GM19025 (cell line): ENCODE data around the gene TCL1A.

Experiments
- ATAC-seq: cut with Tn5 transposase; IDR thresholded peaks from one replicate; pipeline ENCODE4 v1.9.1; 2021; ENCODE audit warnings: mild to moderate bottlenecking, low read depth, moderate library complexity; ENCODE audit not compliant: unreplicated experiment

TCL1A gene

GRCh38 chr14:95707327-95707726 is 6.6 kb downstream of the TCL1A start:
- no peak for ATAC-seq

DNA sequence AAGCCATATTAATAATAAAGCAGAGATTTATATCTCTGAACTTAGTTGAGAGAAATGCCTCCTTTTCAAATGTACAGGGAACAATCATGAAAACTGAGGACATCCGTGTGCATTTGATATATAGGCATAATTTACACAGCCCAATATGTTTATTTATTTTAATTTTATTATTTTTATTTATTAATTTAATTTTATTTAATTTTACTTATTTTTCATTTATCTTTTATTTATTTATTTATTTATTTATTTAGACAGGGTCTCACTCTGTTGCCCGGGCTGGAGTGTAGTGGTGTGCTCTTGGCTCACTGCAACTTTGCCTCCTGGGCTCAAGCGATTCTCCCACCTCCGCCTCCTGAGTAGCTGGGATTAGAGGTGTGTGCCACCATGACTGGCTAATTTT is 8.4 kb downstream of the TCL1A start:
- no peak for ATAC-seq

DNA sequence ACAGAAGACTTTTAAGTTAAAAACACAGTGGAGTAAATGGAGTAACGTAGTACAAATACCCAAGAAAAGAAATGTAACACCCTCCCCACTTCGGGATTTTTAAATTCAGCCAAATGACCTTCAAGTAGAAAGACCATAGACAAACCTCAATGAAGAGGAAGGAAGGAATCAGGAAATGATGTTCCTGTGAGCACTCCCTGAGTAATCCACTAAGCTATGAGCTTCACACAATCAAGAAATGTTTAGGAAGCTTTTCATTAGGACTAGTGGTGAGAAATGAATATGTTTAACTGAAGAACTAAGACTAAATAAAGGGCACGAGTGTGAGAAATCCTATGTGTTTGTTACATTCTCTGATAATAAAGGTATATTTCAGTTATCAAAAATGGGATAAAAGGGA is 10.1 kb downstream of the TCL1A start:
- ATAC-seq, result no peak

DNA sequence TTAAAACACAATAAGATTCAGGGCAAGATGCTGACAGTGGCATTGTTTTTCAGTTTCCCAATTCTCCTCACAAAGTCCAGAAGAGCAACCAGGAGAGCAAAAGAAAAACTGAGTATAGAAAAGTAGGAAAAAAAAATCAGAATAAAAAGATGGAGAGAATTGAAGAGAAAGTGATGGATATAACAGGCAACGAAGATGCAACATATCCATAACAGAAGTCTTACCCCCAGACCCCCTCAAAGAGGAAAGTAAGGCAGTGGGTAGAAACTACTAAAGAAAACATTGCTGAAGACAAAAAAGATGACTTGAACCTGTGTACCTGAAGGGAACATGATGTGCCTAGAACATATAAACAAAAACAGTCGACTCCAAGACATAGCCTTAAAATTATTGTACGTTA is 10.6 kb downstream of the TCL1A start:
- no peak for ATAC-seq

GRCh38 chr14:95701846-95702221 is 12.1 kb downstream of the TCL1A start:
- no peak for ATAC-seq

- no peak for ATAC-seq
Observed at GRCh38 chr14:95700221-95700976, 13.5 kb downstream of the TCL1A start.

DNA sequence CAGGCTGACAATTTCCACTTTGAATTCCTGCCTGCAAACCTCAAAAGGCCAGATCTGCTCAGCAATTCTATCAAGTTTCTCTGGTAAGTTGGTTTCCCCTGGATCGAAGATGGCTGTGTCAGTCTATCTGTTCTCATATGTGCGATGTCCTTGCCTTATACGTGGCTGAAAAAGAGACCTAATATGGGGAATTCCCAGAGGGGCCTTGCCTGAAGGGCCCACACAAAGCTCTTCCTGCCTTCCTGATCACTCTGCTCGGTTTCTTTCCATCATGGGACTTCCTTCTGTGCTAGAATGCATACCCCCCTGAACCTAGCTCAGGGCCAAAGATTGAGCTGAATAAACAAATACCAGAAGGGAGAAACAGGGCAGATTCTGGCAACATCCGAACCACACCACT is 14.5 kb downstream of the TCL1A start:
- ATAC-seq, result no peak

GRCh38 chr14:95698287-95698686 is 15.6 kb downstream of the TCL1A start:
- ATAC-seq, result no peak

DNA sequence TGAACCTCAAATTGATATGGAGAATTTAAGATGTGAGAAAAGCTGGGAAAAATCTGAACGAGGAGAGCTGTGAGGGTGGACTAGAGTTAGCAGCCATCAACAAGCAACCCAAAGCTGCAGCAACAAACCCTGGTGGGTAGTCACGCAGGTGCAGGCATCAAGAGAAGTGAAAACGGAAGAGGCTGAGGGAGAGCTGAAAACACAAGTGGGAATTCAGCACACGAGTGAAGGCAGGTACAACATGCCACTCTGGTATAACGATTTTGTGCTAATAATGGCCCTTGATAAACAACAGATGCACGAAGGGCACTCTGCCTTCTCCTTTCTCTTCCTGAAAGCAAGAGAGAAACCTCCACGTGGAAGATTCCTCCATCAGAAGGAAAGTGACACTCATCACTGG is 16.2 kb downstream of the TCL1A start:
- peak; percentile 51 for ATAC-seq

DNA sequence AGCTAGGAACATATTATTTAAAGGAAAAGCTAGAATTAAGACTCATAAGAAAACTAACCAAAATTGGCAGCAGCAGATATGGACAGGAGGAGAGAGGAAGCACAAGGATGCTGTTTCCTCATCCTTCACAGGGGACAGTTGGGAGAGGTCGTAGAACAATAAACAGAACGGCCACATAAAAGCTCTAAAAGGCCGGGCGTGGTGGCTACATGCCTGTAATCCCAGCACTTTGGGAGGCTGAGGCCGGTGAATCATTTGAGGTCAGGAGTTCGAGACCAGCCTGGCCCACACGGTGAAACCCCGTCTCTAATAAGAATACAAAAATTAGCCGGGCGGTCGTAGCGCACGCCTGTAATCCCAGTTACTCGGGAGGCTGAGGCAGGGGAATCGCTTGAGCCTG is 17.2 kb downstream of the TCL1A start:
- ATAC-seq, result no peak

DNA sequence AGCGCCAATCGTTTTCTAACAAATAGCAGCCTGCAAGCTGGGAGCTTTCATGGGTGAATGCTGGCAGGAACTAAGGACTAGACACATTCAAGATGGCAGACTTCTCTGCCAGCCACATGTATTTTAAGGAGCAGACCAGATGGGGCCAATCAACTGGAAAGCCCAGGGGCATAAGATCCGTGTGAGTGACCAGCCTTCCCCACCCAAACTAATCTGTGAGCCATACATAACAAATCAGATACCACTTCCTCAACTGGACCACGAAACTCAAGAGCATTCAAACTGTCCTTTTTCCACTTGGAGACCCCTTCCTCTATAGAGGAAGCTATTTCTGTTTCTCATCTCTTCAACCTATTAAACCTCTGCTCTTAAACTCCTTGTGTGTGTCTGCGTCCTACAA is 18.0 kb downstream of the TCL1A start:
- no peak for ATAC-seq

DNA sequence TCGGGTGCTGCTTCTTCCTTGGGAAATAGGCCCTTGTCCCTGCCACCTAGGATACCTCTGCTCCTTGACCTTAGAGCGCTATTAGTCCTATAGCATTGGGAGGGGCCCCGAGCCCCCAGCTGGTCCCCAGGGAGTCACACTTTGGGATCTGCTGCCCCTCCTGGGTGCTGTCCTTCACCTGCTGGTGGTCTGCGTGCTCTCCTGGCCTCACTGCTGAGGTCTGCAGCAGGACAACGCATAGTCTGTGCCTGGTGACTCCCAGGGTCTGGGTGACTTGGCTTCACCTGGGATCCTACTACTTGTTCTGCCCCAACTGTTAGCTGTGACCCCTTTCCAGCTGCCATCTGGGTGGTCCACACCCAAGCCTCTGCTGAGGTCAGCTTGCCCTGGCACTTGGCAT is 18.9 kb downstream of the TCL1A start:
- ATAC-seq, result no peak

DNA sequence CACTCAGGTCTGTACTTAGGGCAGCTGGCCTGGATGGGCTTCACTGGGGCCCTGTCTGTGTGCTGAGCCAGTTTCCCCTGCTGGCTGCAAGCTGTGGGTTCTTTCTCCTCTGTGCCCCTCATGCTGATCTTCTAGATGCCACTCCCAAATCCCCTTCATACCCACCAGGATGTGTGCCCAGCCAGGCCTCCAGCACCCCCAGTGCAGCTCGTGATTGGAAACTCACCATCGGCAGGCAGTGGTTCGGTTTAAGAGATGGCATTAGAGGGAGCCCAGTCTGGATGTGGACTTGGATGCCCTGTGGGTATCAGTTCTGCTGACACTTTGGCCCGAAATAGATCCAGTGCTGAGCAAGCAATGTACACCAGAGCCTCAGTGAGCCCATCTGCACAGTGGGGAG is 21.8 kb downstream of the TCL1A start:
- ATAC-seq, result no peak

GRCh38 chr14:95691591-95691990 is 22.3 kb downstream of the TCL1A start:
- no peak for ATAC-seq

DNA sequence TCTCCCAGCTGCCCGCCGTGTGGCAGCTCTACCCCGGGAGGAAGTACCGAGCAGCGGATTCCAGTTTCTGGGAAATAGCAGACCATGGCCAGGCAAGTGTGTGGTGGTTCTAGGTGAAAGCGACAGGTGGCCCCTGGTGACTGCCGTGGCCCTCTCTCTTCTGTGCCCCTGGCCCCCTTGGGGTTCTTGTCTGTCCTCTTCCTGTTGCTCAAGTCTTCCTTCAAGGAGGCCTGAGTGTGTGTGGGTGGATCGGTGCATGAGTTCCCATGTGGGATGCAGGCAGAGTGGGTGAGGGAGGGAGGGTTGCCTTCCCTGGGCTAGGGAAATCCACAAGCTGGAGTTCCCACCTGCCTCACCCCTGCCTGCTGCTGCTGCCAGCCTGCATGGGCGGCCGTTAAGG is 23.1 kb downstream of the TCL1A start:
- ATAC-seq, result no peak

DNA sequence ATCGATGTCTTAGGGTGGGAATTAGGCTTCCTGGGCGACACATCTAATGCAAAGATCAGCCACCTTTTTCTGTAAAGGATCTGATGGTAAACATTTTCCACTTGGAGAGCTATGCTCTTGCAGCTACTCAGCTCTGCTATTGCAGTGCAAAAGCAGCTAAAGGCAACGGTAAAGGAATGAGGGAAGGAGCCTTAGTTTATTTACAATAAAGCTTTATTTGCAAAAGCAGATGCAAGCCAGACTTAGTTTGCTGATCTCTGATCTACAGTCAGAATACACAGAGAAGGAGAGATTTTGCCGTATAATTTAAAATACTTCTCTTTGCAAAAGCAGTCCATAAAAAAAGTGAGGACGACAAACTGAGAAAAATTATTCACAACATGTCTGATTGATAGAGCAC is 24.5 kb downstream of the TCL1A start:
- no peak for ATAC-seq

DNA sequence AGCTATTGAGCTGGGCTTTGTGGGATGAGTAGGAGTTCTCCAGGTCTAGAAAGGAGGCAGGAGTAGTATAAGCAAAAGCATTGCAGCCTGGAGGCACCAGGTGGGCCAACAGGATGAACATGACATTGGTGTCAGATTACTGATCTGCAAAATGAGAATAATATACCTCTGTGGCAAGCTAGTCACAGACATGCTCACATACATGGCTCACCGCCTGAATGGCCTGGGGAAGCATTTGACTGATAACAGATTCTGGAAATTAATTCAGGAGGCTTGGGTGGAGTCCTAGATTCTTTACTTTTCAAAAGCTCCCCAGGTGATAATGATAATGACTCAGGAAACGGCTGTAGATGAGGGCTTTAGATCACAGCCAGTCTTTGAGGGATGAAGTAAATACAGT is 27.0 kb downstream of the TCL1A start:
- ATAC-seq, result no peak

DNA sequence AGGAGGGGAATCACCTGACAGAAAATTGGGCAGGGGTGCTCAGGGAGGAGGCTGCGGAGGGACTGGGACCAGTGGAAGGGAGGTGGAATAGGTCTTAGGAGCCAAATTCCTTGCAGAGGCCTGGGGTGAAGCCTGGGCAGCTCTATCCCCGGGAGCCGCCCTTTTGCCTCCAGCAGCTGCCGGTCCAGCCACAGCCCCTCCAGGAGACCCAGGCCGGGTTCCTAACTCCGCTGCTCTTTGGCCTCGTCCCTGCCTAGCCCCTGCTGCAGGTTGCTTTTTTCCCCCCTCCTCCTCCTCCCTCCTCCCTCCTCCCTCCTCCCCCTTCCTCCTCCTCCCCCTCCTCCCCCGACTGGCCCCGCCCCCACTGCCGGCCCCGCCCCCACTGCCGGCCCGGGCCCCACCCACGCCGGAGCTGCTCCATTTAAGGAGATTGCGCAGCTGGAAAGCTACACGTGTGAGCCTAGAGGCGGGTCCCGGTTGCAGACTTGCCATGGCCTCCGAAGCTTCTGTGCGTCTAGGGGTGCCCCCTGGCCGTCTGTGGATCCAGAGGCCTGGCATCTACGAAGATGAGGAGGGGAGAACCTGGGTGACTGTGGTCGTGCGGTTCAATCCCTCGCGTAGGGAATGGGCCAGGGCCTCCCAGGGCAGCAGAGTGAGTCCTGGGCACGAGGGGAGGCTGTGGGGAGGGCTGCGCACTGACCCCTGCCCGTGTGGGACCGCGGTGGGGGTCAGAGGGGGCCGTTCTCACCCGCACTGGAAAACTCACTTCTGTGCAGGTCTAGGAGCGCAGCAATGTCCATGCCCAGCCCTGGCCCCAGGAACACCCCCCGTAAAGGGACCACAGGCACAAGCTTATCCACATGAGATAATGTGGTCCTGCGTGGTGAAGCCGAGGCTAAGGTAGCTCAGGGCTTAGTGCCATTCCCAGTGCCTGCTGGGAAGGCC is 27.7 kb downstream of the TCL1A start, which contains the start of gene TCL1B:
TSS of gene TCL1B (plus strand) at position 449 of the 945 bp plus-strand sequence. CDS start at position 491, 42 bp downstream.
- ATAC-seq, result no peak

DNA sequence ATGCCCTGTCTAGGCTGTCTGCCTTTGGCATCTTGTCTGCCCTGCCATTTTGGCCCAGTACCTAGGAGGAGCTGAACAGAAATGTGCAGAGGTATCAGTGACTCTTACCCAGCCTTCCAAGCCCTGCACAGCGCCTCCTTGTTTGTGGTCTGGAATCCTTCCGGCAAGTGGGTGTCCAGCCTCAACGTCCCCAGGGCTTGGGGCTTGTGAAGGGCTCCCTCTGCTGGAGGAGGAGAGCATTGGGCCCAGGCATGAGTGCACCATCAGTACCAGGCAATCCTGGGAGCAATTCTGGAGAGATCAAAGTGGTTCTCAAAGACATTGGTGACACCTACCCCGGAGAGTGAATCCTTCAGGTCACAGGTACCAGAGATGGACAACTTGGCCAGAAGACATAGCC is 30.1 kb downstream of the TCL1A start:
- no peak for ATAC-seq

DNA sequence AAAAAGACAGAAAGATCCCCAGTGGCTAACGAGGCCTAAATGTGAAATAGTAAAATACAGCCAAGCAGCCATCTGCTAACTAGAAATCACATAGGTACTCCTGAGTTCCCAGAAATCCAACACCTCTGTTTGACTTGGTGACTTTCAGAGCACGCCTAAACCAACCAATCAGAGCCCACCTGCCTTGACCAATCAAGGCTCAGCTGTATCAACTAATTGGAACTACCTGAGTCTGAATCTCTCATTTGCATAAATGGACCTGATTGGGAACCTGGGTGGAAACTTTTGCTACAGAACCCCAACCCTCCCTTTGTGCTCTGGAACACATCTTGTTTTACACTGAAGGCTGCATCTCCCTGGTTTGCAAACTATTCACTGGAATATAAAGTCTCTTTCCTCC is 32.8 kb downstream of the TCL1A start:
- ATAC-seq, result no peak

GRCh38 chr14:95679998-95680735 is 33.8 kb downstream of the TCL1A start:
- ATAC-seq, result no peak
